Measurements from ENCODE around the gene MAP3K7.

The MAP3K7 gene

GRCh38 chr6:90485635-90486277, 101.1 kb downstream of the MAP3K7 start:
- DNase-seq (ENCODE audit: low read depth in 4 of 4, low spot score in 1 of 4): no peak

DNA sequence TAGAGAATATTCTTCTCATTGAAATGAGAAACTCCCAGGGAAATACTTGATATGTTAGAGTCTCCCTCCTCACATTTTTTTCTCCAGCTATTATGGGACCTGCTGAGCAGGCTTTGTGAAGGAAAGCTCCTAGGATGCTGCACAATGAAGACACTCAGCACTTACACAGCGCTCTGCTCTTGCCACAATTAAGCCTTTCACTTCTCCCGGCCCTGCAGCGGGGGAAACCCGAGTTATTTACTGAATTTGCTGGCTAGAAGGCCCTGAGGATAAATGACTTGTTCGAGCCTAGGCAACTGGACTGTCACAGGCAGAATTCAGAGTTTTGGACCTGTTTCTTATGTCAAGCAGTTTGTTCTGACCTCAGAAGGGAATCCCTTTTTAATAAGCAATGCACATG, 102.0 kb downstream of the MAP3K7 start:
- no peak for DNase-seq (ENCODE audit: low read depth in 4 of 4, low spot score in 1 of 4)

DNA sequence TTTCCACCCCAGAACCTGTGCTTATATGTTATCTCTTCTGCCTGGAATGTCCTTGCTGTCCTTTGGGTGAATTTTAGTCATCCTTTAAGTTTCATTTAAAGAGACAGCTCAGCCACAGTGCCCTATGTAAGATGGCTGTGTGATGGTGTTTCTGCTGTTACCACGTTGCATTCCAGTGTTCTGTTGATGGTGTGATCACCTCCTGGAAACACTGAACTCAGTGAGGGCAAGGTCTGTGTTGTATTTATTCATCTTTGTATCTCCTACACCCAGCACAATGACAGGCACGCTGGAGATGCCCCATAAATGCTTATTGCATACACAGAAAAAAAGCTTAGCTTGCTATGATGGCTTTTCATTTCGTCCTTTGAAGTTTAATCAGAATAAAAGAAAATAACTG, 102.5 kb downstream of the MAP3K7 start:
- no peak for DNase-seq (ENCODE audit: low read depth in 4 of 4, low spot score in 1 of 4)

DNA sequence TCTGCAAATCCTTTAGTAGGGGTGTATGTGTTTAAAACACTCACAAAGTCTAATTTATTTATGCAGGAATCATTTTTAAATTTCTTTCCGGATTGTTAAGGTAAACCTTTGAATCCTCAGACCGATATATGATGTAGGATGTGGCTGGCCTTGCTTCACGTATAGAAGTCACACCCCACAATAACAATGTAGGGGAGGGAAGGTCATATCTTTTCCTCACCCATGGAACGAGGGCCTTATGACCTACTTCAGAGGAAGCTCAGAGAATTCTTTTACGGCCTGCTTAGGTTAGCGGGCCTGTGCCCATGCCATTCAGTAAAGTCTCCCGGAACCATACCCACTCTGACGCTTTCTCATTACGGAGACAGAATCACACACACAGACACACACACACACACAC, 102.9 kb downstream of the MAP3K7 start:
- no peak for DNase-seq (ENCODE audit: low read depth in 4 of 4, low spot score in 1 of 4)

DNA sequence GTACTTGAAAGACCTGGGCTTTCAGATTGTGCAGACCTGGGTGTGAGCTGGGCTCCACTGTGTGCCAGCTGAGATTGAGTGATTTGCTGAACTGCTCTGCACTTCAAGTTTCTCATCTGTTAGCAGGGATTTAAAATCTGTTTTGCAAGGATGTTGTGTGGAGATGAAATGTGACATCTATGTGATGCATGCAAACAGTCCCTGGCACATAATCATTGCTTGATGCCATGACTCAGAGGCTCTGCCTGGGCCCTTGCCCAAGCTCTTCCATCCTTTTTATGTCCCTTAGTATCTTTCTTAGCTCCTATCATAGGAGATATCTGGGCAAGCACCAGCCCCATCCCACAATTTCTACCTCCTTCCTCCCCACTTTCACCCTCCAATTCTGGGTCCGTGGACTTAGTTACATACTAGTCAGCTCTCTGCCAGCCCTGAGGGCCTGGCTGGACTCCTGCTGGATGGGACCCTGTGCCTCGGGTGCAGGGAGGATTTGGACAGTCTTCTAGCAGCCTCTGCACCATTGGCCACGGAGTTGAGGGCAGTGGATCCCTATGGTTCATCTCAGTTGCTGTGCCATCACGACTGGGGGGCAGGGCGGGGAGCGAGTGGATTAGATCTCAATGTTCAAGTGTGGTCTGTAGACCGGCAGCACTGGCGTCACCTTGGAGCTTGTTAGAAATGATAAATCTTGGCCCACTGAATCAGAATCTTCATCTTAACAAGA, 103.6 kb downstream of the MAP3K7 start:
- no peak for DNase-seq (ENCODE audit: low read depth in 4 of 4, low spot score in 1 of 4)

GRCh38 chr6:90480666-90481065, 106.2 kb downstream of the MAP3K7 start:
- no peak for DNase-seq (ENCODE audit: low read depth in 4 of 4, low spot score in 1 of 4)

DNA sequence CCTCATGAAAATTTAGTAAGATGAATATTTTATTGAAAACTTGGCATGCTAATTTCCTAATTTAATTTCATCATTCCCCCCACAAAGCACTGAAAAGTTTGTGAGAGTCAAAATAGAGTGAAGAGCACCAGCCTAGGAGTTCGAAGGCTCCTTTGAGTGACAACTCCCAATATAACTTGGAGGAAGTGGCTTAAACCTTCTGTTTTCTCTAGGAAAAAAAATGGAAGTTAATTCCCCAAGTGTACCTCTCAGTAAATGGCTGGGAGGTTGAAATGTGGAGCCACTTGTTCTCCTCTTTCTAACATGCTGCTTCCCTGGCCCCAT, 107.3 kb downstream of the MAP3K7 start:
- DNase-seq (ENCODE audit: low read depth in 4 of 4, low spot score in 1 of 4): no peak

- DNase-seq (ENCODE audit: low read depth in 4 of 4, low spot score in 1 of 4): peak; percentile 64 to 81 (median 70)
Observed at GRCh38 chr6:90478789-90479602, 107.9 kb downstream of the MAP3K7 start.

DNA sequence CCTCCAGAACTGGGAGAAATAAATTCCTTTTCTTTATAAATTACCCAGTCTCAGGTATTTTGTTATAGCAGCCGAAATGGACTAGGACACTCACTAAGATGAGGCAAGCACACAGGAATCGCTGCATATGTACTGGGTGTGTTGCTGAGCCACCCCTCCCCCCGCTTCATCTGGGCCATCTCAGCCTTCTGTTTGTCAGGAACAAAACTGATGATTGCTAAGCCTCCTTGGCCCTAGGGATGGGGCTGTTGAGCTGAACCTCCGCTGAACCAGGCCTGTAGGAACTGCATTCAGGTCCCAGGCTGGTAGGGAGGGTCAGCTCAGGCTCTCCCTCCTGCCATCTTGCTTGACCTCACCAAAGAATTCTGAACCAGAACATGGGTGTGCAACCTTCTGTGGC, 108.6 kb downstream of the MAP3K7 start:
- no peak for DNase-seq (ENCODE audit: low read depth in 4 of 4, low spot score in 1 of 4)

GRCh38 chr6:90477366-90477765, 109.5 kb downstream of the MAP3K7 start:
- DNase-seq (ENCODE audit: low read depth in 4 of 4, low spot score in 1 of 4): no peak

- DNase-seq (ENCODE audit: low read depth in 4 of 4, low spot score in 1 of 4): no peak
Observed at GRCh38 chr6:90472716-90473115, 114.2 kb downstream of the MAP3K7 start.

- DNase-seq (ENCODE audit: low read depth in 4 of 4, low spot score in 1 of 4): no peak
Observed at GRCh38 chr6:90471263-90471662, 115.6 kb downstream of the MAP3K7 start.

DNA sequence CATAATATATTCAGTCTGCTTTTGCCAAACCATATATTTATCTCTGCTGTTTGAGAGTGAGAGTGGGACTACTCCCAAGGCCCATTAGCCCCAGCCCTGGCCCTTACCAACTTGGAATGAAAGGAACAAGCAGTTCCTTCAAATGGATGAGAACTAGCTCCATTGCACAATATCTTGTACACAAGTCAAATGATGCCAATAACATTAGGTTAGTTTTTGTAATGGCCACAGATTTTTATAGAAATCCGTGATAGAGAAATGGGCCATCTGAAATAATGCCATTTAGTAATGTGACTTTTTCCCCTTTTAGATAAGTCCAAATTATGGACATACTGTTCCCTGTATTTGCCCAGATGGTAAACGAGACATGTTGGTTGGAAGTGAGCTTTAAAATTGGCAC, 117.0 kb downstream of the MAP3K7 start:
- DNase-seq (ENCODE audit: low read depth in 4 of 4, low spot score in 1 of 4): no peak

DNA sequence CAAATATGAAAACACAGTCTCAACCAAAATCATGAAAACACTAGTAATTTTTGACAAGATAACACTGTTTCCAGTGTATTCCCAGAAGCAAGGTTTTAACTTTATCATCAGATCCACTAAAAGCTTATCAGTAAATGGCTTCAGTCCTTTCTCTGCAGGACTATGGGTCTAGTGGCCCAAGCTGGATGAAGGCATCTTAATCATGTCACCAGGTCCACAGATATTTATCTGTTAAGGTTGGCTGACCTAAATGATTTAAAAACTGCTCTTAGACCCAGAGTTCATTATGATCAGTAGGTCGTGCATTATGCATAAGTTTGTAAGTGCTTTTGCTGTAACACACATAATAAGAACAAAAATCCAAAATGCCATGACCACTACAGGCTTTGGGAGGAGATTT, 118.0 kb downstream of the MAP3K7 start:
- DNase-seq (ENCODE audit: low read depth in 4 of 4, low spot score in 1 of 4): no peak

DNA sequence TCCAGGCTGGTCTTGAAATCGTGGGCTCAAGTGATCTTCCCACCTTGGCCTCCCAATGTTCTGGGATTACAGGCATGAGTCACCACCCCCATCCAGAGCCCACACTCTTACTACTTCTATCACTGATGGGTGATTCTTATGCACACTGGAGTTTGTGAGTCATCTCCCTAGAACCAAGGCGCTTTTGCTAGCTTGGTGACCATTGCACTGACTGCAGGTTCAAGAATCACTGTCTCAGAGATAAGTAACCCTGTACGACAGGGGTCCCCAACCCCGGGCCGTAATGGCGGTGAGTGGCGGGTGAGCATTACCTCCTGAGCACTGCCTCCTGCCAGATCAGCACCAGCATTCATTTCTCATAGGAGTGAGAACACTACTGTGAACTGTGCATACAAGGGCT, 118.8 kb downstream of the MAP3K7 start:
- DNase-seq (ENCODE audit: low read depth in 4 of 4, low spot score in 1 of 4): peak in 1 of 4 experiments; percentile 25

- no peak for DNase-seq (ENCODE audit: low read depth in 4 of 4, low spot score in 1 of 4)
Observed at GRCh38 chr6:90467546-90467945, 119.3 kb downstream of the MAP3K7 start.

GRCh38 chr6:90466154-90466940, 120.5 kb downstream of the MAP3K7 start:
- peak in 1 of 4 experiments; percentile 38 for DNase-seq (ENCODE audit: low read depth in 4 of 4, low spot score in 1 of 4)

- DNase-seq (ENCODE audit: low read depth in 4 of 4, low spot score in 1 of 4): no peak
Observed at GRCh38 chr6:90465686-90466085, 121.2 kb downstream of the MAP3K7 start.

GRCh38 chr6:90464507-90464906, 122.4 kb downstream of the MAP3K7 start:
- no peak for DNase-seq (ENCODE audit: low read depth in 4 of 4, low spot score in 1 of 4)

DNA sequence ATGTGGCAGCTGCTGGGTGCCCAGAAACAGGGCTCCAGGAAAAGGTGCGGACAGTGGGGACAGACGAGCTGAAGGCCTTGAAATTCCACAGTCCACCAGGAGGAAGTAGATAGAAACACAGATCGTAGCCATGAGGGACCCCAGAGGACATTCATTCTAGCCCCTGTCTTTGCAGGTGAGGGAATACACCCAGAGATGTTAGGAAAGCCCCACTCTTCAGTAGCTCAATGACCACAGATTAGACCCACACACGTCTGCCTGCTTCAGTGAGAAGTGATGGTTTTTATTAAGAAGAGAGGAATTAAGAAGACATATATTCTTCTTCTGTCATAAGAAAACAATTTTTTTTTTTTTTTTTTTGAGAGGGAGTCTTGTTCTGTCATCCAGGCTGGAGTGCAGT, 123.0 kb downstream of the MAP3K7 start:
- no peak for DNase-seq (ENCODE audit: low read depth in 4 of 4, low spot score in 1 of 4)

All from stimulated activated CD4-positive, alpha-beta T cell treated with anti-CD3 and anti-CD28 coated beads, Interleukin-1b, Interleukin-23, amount 100 ng/mL, for 24 hours (primary cell).